T-helper 2 cell treated with Interferon-gamma antibody and Interleukin-4, amounts not matched to agents 100 ng/mL and 5 ng/mL, for 36 hours (primary cell): ENCODE measurements around the gene ANKHD1. TPM values are rescaled to one million over a fixed set of nuclear protein-coding genes. Genes with fewer than 3 reads are reported as not detected.

ENCODE experiments used
- intact Hi-C: fragments of 100-400 bp; cut with micrococcal nuclease; formaldehyde crosslinking; loops from one replicate; pipeline ENCODE4 v1.15.1; 2023
- total RNA-seq: library from RNA; stranded (reverse); gene quantifications from 2 replicates; pipeline ENCODE4 v1.2.3, GENCODE V29; 2022

ANKHD1 gene
- total RNA-seq, 1 donor from 2014 or later: 128 TPM

DNA sequence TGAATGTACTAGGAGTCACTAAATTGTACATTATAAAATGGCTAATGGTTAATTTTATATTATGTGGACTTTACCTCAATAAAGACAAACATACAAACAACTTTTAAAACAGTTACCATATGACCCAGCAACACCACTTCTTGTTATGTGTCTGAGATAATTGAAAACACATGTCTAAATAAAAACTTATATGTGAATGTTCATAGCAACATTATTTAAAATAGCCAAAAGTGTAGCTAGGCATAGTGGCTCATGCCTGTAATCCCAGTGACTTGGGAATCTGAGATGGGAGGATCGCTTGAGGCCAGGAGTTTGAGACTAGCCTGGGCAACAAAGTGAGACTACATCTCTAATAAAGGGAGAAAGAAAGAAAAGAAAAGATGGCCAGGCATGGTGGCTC lies 185.9 kb downstream of the ANKHD1 start:
- intact Hi-C loops: no loop called here

- intact Hi-C loops: no loop called here
Measured at GRCh38 chr5:140588311-140589070, 186.9 kb downstream of the ANKHD1 start.

Other genes with a start within 250 kb of the ANKHD1 start
- 4.2 and 4.5 TPM in 2 replicates for gene CYSTM1, start 226.6 kb upstream of the ANKHD1 start, total RNA-seq
- gene PFDN1, start 98.7 kb upstream of the ANKHD1 start, total RNA-seq: 49.1 and 52.0 TPM in 2 replicates
- gene HBEGF, start 55.2 kb upstream of the ANKHD1 start, total RNA-seq: 7.4 and 7.6 TPM in 2 replicates
- not detected in 2 replicates for gene SLC4A9, start 41.6 kb upstream of the ANKHD1 start, total RNA-seq
- gene EIF4EBP3, start 145.8 kb downstream of the ANKHD1 start, total RNA-seq: 6.0 and 6.7 TPM in 2 replicates
- gene SRA1, start 155.6 kb downstream of the ANKHD1 start, total RNA-seq: 39.3 and 41.2 TPM in 2 replicates
- 22.4 and 24.5 TPM in 2 replicates for gene APBB3, start 162.8 kb downstream of the ANKHD1 start, total RNA-seq
- gene SLC35A4, start 163.0 kb downstream of the ANKHD1 start, total RNA-seq: 86.4 and 93.4 TPM in 2 replicates
- gene CD14, start 231.3 kb downstream of the ANKHD1 start, total RNA-seq: 0.27 and 0.32 TPM in 2 replicates
- 36.4 and 38.6 TPM in 2 replicates for gene TMCO6, start 237.6 kb downstream of the ANKHD1 start, total RNA-seq
- gene NDUFA2, start 245.8 kb downstream of the ANKHD1 start, total RNA-seq: 68.5 and 73.4 TPM in 2 replicates
- gene IK, start 246.0 kb downstream of the ANKHD1 start, total RNA-seq: 111 and 115 TPM in 2 replicates